GM19025 (cell line): ENCODE measurements around the gene USH2A.

Experiments used
- ATAC-seq: cut with Tn5 transposase; IDR thresholded peaks from one replicate; pipeline ENCODE4 v1.9.1; 2021; ENCODE audit warnings: mild to moderate bottlenecking, low read depth, moderate library complexity; ENCODE audit not compliant: unreplicated experiment

The USH2A gene

GRCh38 chr1:216422821-216423520 is at the start of gene USH2A:
Gene USH2A (minus strand): TSS chr1:216423448. CDS start chr1:216422336, 1,112 bp downstream.
- no peak for ATAC-seq

- no peak for ATAC-seq
Observed at GRCh38 chr1:216466162-216466801, 43.0 kb upstream of the USH2A start.

- ATAC-seq = no peak
Observed at GRCh38 chr1:216464489-216464888, 41.2 kb upstream of the USH2A start.

- no peak for ATAC-seq
Observed at GRCh38 chr1:216462066-216462775, 39.0 kb upstream of the USH2A start.

GRCh38 chr1:216461466-216461865 is 38.2 kb upstream of the USH2A start:
- no peak for ATAC-seq

- no peak for ATAC-seq
Observed at GRCh38 chr1:216459651-216460207, 36.5 kb upstream of the USH2A start.

- no peak for ATAC-seq
Observed at GRCh38 chr1:216458812-216459211, 35.6 kb upstream of the USH2A start.

GRCh38 chr1:216457356-216457755 is 34.1 kb upstream of the USH2A start:
- no peak for ATAC-seq

GRCh38 chr1:216456682-216457081 is 33.4 kb upstream of the USH2A start:
- no peak for ATAC-seq

GRCh38 chr1:216453777-216454176 is 30.5 kb upstream of the USH2A start:
- ATAC-seq = no peak

- ATAC-seq = no peak
Observed at GRCh38 chr1:216450227-216450626, 27.0 kb upstream of the USH2A start.

GRCh38 chr1:216448011-216448510 is 24.8 kb upstream of the USH2A start:
- no peak for ATAC-seq

- no peak for ATAC-seq
Observed at GRCh38 chr1:216437603-216438002, 14.4 kb upstream of the USH2A start.

GRCh38 chr1:216434232-216434631 is 11.0 kb upstream of the USH2A start:
- ATAC-seq = no peak

- no peak for ATAC-seq
Observed at GRCh38 chr1:216433175-216433574, 9.9 kb upstream of the USH2A start.

- no peak for ATAC-seq
Observed at GRCh38 chr1:216430744-216431143, 7.5 kb upstream of the USH2A start.

- no peak for ATAC-seq
Observed at GRCh38 chr1:216425577-216425976, 2.3 kb upstream of the USH2A start.

- ATAC-seq = no peak
Observed at GRCh38 chr1:216420746-216421145, 2.5 kb downstream of the USH2A start.

- no peak for ATAC-seq
Observed at GRCh38 chr1:216420263-216420662, 3.0 kb downstream of the USH2A start.

GRCh38 chr1:216416488-216416887 is 6.8 kb downstream of the USH2A start:
- ATAC-seq = no peak

GRCh38 chr1:216410026-216410425 is 13.2 kb downstream of the USH2A start:
- no peak for ATAC-seq
